SW480 (cell line): ENCODE results near the gene MOGAT1.
"Not testable (repeated sequence)": the region's sequence is repeated elsewhere in the genome, so short reads cannot be mapped to it uniquely, and the experiment has no call there.

ENCODE experiments used
- DNase-seq: peaks from one replicate; pipeline ENCODE4 v3.0.0-alpha.2; 2016; ENCODE audit warnings: low spot score

Gene MOGAT1

GRCh38 chr2:222743251-222743812 lies 71.9 kb downstream of the MOGAT1 start:
- no peak for DNase-seq

DNA sequence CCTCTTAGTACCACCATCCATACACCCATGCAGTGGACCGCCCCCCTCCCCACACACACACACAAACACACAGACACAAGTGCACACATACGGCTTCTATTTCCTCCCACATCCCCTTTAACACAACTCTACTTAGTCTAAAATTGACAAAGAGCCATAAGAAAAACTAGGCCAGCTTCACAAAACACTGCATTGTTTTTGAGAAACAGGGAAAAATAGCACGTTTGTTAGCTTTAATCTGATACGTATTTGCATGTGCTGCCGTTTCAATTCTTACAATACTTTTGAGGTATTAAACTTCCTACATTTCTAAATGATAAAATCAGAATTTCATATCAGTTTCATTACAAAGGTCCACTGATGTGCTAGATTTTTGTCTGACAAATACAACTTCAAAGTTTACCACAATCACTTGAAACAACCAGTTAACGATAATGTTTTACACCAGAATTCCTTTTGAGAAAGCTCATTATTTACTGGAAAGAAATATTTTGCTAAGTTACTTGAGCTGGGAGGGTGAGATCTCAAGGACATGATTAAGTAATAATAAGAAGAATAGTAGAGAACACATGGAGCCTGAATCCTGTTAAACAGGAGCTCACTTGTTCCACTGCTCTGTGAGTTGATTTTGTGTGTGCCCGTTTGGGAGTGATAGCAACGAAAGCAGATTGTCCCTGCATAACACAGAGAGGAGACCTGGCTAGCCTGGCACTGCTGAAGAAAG lies 74.5 kb downstream of the MOGAT1 start:
- DNase-seq = no peak

GRCh38 chr2:222747526-222748160 lies 76.2 kb downstream of the MOGAT1 start:
- no peak for DNase-seq

DNA sequence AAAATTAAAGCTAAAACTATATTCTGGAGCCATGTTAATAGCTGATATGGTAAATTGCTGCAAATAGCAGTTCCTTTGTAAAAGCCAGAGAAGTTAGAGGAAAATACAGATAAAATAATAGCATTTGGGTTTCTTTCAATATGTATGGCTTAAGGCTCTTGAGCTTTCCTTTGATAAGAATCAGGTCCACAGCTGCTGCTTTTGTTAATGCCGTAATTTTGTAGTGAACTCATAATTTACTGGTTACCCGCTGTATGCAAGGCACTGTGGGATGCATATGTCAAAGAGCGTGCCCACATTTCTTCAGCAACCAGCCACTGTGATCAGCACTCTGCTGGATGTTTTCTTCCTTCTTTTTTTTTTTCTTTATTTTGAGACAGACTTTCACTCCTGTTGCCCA lies 79.1 kb downstream of the MOGAT1 start:
- DNase-seq = no peak

DNA sequence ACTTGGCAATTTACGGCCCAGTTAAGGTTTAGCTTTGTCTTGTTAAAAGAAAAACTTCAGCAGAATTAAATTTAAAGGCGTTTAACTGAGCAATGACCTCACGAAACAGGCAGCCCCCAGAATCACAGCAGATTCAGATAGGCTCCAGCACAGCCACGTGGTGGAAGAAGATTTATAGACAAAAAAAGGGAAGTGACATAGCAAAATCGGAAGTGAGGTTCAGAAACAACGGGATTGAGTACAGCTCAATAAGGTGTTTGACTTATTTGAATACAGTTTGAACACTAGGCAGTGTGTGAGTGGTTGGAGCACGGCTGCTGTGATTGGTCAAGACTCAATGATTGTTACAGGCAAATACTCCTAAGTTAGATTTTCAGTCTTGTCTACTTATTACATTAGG lies 79.8 kb downstream of the MOGAT1 start:
- no peak for DNase-seq

DNA sequence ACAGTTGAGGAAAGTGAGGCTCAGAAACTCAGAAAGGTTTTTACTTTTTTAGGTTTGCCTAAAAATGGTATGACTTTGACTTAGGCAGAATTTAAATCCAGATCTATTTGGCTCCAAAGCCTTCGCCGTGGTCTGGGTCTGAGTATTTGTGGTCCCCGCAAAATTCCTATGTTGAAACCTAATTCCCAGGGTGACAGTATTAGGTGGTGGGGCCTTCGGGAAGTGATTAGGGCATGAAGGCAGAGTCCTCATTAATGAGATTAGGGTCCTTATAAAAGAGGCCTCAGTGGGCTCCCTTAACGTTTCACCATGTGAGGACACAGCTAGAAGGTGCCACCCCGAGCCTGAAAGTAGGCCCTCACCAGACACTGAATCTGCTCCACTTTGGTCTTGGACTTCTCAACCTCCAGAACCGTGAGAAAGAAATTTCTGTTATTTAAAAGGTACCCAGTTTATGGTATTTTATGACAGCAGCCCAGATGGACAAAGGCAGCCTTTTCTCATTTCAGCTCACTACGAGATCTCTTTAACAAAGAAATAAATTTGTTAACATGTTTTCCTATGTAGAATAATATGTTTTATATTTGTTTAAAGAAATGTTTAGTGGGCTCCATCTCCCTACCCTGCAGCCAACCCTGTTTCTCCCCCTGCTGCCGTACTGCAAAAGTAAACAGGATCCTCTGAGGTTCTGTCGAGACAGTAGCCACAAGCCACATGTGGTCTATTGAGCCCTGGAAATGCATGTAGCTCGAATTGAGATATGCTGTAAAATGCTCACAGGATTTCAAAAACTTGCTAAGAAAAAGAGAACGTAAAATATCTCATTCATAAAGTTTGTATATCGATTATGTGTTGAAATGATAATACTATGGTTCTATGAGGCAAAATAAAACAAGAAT lies 80.6 kb downstream of the MOGAT1 start:
- DNase-seq = no peak

DNA sequence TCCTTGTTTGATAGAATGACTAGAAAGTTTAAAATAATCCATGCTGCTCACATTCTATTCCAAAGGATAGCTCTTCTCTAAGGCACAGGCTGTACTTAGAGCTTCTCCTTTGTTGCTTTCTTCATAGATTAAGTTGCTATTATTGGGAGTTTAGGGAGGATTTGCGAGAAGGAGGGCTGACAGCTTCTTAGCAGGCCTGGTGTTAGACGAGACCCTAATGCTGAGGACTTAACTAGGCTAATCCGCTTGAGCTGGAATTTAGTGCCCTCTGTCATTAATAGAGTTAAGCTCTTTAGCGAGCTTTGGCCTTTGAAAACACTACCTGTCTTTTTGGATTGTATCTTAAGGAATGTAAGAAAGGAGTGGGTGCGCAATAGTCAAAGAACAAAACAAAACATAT lies 81.3 kb downstream of the MOGAT1 start:
- DNase-seq = no peak

DNA sequence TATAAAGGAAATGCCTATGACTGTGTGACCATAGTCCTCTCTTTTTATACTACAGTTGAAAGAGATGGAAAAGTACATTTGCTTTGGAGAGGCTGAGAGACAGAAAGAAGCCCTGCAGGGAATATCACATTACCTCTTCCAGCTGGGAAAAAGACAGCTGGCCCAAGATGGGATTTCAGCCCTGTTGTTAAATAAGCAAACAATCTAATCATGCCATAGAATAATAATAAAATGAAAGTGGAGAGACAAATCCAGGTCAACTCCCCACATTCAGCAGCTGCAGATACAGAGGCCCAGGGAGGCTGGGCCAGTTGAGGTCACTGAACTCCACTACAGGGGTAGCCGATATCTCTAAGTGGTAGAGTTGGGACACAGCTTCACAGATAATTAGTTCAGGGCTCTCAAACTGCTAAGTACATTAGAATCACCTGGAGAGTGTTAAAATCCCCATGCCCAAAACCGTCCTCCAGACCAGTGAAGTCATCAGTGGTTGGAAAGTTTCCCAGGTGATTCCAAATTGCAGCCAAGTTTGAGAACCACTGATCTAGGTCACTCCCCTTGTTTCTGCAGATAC lies 81.9 kb downstream of the MOGAT1 start:
- DNase-seq = no peak

- no peak for DNase-seq
Observed at GRCh38 chr2:222754324-222754930, 83.0 kb downstream of the MOGAT1 start.

GRCh38 chr2:222755593-222755992 lies 84.1 kb downstream of the MOGAT1 start:
- DNase-seq = not testable (repeated sequence)

GRCh38 chr2:222756362-222756831 lies 84.9 kb downstream of the MOGAT1 start:
- DNase-seq = no peak

DNA sequence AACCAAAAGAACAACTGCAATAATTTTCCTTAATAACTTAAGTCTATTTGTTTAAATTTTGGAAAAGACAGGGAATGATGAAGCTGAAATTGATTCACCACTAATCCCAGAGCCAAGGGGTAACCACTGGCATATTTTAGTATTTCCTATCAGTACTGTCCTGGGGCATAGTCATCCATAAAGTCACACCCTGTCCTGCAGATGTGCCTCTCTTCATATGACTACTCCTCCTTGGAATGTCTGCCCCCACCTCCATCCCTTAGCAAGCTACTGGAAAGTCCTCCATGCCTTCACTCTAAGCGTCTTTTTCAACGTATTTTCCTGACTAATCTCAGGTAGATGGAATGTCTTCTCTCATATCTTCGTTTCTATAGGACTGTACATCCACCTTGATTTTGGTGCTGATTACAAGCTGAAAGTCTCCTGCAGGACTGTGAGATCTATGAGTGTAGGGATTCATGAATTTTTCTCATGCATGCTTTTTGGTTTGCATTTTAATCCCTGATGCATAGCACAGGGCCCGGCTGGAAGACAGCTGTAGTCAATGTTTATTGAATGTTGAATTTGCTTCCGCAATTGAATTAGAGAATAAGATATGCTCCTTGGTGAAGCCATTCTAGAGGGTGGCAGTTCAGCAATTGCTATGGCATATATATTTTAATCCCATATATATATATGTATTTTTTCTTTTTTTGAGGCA lies 85.6 kb downstream of the MOGAT1 start:
- no peak for DNase-seq
